ENCODE results near the gene MYBPC3.

DNA sequence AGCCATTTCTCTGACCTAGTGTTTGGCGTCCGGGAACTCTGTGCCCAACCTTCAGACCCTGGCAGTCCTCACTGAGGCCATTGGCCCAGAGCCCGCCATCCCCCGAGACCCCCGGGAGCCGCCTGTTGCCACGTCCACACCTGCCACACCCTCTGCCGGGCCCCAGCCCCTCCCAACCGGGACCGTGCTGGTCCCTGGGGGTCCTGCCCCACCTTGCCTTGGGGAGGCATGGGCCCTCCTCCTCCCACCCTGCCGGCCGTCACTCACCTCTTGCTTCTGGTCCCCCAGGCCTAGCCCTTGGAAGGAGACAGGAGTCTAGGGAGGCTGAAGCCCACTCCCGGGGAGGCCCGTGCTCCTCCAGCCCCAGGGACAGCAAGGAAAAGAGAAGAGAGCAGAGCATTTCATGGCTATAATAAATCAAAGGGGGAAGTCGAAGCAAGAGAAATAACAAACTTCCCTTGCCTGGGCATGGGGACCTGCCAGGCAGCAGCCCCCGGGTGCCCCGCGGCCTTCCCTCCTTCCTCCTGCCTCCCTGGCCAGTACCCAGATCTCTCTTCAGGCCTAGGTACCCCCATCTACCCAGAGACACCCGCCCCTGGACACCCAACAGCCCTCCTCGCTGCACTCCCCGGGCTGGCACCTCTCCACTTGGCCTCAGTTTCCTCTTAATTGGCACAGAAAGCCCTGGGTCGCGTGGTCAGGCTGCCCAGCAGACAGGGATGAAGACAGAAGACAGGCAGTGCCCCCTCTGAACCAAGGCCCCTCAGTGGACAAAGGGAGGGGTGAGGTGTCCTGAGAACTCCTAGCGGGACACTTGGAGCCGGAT is 42.9 kb upstream of the MYBPC3 start:
- no peak for TF ChIP-seq POLR2A (IDR thresholded peaks at IDR 0.05)
- TF ChIP-seq, protein P1, sequence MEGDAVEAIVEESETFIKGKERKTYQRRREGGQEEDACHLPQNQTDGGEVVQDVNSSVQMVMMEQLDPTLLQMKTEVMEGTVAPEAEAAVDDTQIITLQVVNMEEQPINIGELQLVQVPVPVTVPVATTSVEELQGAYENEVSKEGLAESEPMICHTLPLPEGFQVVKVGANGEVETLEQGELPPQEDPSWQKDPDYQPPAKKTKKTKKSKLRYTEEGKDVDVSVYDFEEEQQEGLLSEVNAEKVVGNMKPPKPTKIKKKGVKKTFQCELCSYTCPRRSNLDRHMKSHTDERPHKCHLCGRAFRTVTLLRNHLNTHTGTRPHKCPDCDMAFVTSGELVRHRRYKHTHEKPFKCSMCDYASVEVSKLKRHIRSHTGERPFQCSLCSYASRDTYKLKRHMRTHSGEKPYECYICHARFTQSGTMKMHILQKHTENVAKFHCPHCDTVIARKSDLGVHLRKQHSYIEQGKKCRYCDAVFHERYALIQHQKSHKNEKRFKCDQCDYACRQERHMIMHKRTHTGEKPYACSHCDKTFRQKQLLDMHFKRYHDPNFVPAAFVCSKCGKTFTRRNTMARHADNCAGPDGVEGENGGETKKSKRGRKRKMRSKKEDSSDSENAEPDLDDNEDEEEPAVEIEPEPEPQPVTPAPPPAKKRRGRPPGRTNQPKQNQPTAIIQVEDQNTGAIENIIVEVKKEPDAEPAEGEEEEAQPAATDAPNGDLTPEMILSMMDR (IDR thresholded peaks at IDR 0.05): no peak
